Suppressor macrophage treated with lipopolysaccharide for 1 hour (primary cell): ENCODE measurements around the gene PDGFRB.
A peak's percentile ranks its signal among the peaks of the same experiment; 100 is the strongest.

Experiments
- DNase-seq, 3 donors: peaks; one replicate each; pipeline ENCODE4 v3.0.0-alpha.2; 2020 to 2022

The PDGFRB gene

DNA sequence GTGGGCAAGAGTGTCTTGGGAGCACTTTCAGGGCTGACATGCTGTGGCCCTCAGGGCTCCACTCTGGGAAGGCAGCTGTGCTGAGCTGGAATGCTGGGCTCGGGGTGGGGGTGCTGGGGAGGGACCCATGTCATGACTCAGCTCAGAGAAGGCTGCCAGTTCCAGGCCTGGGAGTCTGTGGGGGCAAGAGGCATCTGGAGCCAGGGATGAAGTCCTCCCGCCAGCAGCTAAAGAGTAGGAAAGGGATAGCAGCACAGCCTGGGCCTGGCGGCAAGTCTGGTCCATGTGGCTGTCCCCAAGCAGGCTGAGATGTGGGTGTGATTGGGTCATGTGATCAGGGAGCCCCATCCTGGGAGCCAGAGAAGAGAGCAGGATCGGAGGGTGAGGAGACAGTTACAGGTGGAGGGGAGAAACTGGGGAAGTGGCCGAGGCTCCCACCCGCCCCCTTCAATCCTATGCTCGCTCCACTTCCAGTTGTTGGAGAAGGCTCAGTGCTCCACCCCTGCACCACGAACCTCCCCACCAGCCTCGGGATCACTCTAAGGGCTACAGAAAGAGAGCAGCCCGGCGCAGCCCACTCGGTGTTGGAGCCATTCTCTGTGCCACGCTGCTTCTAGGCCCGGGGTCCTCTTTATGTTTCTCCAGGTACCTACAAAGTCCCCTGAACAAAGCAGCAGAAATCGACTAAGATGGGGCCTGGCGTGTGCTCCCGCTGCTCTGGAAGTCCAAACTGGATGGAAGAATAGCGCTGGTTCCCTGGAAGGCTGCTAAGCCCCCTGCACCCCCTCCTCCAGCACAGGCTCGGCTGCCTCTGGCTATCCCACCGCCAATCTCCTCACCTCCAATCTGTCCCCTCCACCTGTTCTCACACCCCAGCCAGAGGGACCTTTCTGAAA, 12.0 kb downstream of the PDGFRB start:
- peak in 1 of 3 donors; percentile 35 for DNase-seq

DNA sequence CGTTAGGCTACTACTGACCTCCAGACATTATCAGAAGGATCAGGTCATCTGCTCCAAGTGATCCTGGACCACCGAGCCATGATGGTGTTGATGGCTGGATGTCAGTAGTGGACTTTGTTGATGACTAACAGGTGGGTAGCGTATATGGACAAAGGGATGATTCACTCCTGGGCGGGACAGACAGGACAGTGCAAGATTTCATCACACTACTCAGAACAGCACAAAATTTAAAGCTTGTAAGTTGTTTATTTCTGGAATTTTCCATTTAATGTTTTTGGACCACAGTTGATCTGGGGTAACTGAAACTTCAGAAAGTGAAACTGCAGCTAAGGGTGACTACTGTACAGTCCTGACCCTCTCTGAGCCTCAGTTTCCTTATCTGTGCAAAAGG, 12.7 kb downstream of the PDGFRB start:
- DNase-seq, result peak; percentile 76 to 89 (median 86)

DNA sequence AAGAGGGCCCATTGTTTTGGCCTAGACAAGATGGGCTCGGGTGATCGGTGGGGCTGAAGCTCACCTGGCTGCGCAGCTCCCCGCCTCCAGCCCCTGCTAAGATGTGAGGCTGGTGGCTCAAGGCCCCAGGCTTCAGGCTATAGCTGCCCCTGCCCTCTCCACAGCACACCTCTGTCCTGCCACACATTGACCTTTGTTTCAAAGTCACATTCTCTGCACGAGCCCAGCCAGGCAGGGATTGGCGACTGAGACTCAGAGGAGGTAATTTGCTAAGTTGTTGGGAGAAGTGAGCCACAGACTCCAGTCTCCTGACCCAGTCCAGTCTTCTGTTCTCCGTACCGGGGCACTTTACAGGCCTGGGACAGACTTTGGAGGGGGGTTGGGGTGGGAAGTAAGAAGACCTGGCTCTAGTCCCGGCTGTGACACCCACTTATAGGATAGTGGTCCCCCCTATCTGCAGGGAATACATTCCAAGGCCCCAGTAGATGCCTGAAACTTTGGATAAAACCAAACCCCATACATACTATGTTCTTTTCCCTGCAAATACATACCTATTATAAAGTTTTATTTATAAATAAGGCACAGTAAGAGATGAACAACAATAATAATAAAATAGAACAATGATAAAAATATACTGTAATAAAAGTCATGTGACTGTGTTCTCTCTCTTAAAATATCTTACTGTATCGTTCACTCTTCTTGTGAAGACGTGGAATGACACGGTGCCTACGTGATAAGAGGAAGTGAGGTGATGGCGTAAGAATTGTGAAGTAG, 13.3 kb downstream of the PDGFRB start:
- no peak for DNase-seq

DNA sequence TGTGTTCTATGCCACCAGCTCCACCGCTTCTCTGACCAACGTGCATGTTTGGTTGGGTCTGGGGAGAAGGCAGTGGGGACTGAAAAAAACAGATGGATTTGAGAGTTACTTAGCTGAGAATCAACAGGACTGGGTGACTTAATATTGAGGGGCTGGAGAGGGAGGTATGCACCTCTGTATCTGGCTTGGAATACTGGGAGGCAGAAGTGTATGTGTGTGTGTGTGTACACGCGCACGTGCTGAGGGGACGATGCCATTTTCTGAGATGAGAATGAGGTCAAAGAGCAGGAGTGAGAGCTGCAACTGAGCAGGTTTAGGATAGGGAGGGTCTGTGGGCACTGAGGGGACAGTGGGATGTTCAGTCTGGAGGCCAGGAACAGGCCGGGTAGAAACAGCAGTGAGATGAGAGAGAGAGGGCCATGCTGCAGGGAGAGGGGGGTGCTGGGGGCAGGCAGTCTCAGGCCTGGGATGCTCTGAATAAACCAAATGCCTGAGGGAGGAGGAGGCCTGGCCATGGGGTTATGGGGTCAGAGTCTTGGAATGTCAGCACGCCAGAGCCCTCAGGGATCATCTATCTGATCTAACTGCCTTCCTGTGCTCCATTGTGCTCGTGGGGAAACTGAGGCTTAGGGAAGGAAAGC, 14.0 kb downstream of the PDGFRB start:
- DNase-seq, result no peak

DNA sequence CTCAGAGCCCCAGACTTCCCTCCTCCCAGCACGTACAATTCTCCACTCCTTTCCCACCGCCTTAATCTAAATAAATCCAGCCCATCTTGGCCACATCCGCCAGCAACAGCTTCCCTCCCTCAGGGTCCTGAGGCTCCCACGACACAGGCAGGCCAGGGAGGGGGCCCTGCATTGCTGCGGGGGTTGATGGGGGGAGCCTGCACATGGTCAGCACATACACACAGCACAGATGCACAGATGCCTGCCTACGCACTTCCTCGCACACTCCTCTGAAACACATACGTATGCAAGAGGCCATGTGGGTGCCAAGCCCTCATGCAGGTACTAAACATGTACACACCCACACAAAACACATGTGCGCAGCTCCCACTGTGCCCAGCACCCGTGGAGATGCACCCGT, 14.8 kb downstream of the PDGFRB start:
- no peak for DNase-seq

DNA sequence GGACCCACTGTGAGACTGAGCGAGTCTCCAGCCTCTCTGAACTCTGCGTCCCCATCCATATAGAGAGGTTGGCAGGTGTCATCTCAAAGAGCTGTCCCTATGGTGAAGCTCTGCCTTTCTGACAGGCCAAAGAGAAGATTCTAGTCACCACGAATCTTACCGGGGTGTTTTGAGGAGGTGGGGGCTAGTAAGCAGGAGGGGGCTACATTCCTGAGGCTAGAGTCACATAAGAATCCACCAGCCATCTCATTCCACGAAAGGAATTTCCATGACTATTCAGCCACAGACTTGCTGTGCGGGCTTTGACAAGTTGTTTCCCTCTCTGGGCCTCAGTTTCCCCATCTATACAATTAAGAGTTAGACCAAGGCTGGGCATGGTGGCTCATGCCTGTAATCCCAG, 16.3 kb downstream of the PDGFRB start:
- DNase-seq, result no peak

DNA sequence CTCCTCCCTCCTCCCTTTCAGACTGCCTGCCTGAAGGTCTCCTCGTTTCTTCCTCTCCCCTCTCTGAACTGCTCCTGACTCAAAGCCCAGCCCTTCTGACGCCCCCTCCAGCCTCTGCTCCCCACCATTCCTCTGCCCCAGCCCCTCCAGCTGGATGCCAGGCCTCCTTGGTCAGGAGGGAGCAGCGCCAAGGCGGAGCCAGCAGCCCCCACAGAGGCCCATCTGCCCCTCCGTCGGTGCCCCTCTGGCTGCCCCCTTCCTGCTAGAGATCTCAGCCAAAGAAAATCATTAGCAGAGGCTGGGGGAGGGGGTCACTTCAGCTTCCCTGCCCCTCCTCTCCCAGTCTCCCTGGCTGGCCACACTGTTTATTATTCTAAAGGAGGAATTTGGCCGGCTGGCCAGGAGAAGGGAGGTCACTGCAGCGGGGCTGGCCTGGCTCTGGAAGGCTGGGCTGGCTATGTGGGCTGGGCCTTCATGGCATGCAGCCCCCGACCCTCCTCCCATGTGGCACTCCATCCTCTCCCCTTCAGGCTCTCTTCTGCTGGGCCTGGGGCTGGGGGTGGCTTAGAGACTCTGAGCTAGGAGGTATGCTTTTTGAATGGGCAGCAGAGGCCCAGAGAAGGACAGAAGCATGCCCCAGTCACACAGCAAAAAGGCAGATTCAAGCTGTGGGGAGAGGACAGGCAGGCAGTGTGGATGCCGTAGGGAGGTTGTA, 16.9 kb downstream of the PDGFRB start:
- DNase-seq, result no peak

DNA sequence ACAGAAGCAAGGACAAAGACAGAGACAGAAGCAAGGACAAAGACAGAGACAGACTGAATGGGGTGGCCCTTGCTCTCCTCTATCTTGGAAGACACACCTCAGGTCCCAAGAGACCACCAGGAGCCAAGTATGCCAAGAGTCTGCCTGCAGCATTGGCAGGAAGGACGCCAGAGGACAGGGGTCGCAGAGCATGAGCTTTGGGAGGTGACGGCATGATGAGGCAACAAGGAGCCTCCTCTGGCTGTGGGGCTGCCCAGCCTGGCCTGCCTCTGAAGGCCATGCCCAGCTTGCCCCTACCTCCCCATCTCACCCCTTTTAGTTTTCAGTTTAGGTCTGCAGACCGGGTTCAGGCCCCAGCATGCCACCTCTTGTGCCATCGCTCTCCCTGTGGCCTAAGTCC, 17.6 kb downstream of the PDGFRB start:
- DNase-seq, result no peak

DNA sequence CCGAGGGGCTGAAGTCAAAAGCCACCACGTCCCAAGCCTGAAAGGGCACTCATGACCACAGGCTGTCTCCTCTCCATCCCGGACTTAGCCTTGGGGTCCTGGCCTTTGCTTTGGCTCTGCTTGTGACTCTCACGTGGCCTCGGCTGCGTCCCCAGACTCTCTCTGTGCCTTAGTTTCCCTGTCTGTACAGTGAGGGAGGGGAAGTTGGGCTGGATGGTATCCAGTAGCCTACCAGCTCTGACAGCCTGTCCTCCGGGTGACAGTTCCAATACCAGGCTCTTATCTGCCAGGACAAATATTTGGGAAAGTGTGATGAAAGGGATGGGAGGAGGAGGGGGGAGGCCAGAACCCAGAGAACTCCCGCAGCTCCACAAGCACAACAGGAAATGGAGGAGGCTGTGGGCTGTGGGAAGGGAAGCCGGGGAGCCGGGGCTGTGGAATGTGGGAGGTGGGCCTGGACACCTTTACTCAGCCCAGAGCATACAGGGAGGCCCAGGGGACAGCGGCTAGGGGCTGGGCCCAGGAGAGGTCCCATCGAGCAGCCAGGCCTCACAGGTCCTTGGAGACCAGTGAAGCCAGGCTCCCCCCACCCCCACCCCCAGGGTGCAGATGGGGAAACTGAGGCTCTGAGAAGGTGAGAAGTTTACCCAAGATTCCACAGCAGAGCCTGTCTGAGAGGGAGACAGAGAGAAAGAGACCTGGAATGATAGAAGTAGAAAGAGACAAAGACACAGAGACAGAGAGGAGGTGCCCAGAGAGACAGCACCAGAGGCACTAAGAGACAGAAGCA, 18.3 kb downstream of the PDGFRB start:
- DNase-seq, result no peak

DNA sequence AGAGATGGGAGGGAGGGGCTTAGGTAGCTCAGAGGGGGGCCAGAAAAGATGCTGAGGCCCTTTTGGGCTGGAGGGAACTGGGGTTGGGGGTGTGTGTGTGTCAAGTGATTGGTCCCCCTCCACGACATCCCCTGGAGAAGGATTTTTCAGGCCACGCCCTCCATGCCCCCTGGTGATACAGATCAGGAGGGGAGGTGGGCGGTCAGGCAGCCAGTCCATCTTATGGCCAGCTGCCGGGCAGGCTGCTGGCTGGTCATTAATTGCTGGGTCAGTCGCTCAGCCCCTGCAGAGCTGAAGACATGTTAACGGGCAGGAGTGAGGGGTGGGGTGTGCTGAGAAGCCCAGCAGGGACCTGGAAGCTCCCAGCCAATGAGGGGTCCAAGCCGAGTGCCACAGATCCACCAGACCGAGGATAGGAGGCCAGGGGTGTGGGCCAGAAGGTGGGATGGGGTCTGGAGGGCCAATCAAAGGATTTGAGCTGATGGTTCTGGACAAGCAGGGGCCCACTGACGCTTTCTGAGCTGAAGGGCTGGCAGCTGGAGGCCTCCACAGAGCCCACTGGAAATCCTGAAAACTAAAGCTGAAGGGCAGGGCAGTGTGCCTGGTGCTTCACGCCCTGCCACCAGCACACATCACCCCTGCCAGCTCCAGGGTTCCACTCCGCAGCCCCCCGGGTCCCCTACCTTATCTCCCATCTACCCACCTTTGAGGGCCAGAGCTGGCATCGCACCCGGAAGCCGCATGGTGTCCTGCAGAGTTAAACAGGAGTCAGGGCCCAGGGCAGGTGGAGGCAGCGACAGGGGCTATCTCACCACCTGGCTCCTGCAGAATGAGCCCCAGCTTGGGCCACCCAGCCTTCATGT, 19.1 kb downstream of the PDGFRB start:
- DNase-seq, result no peak

DNA sequence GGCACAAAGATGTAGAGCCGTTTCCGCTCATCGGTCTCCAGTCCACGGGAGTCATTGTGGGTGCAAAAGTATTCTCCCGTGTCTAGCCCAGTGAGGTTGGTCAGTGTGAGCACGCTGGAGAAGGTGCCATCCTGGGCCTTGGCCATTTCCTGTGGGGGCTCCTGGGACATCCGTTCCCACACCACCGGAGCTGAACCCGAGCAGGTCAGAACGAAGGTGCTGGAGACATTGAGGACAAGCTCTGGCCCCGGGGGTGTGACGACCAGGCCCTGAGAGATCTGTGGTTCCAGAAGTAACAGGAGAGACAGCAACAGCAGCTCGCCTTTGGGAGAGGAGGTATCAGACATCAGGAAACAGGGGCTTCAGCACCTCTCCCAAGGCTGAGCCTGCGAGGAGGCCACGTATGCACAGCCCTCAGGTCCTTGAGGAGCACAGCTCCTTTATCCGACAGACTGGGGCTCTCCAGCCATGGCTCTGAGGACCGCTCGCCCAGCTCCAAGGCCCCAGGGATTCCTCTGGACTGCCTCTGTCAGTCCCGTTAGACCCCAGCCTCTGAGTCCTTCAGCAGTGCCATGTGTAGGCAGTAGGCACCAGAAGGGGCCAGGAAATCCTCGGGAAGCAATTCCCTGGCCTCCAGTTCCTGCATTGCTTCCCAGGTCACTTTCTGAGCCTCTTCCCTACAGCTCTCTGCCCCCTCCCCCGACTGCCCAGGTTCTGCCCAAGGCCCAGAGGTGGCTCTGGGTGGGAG, 19.9 kb downstream of the PDGFRB start:
- no peak for DNase-seq

DNA sequence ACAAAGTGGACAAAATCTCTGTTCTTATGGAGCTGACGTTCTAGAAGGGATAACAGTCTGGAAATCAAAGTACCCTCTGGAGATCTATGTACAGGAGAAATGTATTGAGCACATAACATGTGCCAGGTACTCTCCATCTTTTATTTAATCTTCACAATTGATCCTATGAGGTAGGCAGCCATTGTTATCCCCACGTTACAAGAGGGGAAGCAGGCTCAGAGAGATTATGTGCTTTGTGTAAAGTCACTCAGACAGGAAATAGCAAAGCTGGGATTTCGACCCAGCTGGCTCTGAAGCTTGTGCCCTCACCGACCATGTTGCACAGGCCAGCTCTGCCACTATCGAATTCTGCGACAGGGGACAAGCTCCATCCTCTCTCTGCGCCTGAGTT, 21.5 kb downstream of the PDGFRB start:
- no peak for DNase-seq

DNA sequence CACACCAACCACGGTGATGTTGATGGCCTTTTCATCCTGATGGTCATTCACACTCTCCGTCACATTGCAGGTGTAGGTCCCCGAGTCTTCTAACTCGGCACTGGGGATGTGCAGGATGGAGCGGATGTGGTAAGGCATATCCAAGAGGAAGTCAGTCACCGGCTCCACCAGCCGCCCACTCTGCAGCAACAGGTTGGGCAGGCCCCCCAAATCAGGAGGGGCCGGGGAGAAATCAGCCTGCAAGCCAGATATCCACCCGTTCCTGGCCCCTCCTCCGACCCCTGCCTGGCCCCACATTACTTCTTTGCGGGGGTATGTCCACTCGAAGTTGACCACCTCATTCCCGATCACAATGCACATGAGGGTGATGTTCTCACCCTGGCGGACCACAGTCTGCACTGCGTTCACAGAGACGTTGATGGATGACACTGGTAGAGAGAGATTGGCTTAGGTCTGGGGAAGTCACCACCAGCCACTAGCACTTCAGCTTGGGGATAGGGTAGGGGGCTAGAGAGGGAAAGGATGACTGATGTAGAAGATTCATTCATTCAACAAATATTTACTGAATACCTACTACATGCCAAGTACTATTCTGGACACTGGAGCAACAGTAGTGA, 22.0 kb downstream of the PDGFRB start:
- no peak for DNase-seq

DNA sequence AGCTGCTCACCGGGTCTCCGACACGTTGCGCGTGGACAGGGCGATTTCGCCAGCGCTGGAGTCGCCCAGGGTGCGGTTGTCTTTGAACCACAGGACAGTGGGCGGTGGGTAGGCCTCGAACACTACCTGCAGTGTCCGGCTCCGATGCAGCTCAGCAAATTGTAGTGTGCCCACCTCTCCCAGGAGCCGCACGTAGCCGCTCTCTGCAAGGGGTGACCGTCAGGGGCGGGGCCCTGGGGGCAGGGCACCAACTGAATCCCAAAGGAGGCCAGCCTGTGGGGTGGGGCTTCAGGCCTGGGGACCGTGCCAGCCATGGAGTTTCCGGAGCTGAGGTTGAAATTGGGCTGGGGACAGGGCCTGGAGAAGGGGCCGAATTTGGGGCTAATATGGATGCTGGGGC, 22.9 kb downstream of the PDGFRB start:
- DNase-seq, result no peak

DNA sequence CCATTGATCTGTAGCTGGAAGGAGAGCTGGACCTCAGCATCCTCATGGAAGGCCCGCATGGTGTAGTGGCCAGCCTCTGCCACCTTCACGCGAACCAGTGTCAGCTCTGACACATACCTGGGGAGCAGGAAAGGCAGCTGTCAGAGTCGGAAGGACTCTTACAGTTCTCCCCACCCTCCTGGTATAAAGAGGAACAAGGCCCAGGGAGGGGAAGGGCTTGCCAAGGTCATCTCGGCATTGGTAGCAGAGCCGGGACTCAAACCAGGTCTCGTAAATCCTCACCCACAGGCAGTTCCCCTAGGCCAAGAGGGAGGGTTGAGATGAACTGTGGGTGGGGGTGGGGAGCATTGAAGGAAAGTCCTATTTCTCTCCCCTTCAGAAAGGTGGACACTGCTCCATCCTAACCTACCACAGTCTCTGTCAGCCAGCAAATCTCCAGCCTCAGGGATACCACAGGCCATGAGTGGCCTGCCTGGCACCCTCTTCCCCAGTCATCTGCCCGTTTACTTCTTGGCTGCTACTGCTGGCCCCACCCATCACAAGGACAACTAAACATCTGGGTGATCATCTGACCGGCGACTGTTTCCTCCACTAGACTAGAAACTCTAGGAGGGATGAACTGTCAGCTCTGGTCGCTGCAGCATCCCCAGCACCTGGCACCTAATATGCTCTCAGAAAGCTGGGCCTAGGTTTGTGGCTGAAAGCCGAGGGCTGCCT, 23.5 kb downstream of the PDGFRB start:
- peak; percentile 33 to 50 (median 45) for DNase-seq

DNA sequence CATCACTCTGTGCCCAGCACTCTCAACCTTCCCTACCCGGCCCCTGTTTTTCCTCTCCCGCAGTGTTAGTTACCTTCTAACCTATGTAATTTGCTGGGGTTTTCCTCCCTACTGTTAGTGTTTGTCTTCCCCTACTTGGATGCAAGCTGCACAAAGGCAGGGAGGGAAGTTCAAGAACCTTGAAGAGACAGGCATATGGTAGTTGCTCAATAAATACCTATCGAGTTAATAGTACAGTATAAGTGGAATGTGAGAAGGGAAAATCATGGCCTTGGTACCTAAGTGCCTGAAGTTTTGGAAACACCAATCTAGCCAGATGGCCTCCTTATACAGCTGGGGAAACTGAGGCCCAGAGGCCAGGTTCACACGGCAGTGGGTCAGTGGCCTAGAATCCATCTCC, 24.2 kb downstream of the PDGFRB start:
- no peak for DNase-seq

DNA sequence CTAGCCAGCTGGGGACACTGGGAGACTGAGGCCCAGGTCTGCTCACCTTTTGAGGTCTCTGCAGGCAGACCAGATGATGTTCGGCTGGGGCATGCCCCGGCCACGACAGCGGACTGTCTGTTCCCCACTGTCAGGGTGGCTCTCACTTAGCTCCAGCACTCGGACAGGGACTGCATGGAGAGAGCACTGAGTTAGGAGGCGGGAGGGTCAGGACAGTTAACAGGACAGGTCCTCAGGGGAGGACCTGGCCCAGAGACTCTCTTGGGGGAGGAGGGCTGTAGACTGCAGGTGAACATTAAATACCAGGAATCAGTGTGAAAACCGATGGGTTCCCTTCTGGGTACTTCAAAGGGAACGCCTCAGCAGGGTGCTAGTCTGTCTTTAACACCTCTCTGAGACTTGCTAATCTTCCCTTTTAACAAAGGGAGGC, 25.1 kb downstream of the PDGFRB start:
- no peak for DNase-seq

DNA sequence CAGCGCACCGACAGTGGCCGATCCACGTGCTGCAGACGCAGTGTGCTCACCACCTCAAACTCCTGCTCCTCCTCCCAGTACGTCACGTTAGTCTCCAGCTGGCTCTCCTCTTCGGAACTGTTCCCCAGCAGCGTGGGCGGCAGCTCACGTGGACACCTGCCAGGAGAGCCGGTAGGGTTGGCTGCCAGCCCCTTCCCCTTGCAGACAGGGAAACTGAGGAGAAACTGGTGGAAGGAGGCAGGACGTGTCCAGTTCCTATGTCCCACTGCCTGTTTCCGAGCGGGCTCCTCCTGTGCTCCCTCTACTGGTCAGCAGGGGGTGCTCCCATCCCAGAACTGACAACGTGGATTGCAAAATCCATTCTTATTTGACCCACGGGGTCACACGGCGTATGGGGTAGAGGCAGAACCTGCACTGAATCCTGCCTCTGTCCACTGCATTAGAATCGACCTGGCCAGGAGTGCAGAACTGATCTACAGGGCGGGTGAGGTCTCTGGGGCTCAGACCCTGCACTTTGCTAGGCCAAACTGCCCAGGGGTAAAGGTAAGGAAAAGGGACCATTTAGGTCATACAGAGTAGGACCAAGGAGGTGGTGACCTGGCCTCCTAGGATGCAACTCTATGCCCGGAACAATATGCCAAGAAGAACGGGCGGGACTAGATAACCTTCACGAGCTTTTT, 25.7 kb downstream of the PDGFRB start:
- peak; percentile 83 to 90 (median 86) for DNase-seq

DNA sequence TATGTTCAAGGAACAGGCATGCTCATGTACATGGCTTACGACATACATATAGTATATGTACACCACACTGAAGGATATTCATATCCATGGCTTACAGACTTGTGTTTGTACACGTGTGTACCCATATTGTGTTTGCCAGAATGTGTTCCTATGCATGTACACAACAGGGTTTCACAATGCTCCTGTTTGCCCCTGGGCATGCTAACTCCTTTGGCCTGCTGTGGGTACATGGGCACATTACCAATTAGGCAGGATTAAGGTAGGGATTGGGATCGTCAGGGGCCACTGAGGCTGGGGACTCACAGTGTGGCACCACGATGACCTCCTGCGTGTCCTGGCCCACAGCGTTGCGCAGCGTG, 26.2 kb downstream of the PDGFRB start:
- no peak for DNase-seq
